B cell (primary cell): Measurements from ENCODE around the gene U2AF2.

Experiments
- CTCF ChIP-seq: fragments of 200-600 bp; IDR thresholded peaks from one replicate; pipeline ENCODE4 v1.8.0; 2022; ENCODE audit warnings: antibody characterized with exemption, mild to moderate bottlenecking
- EZH2 ChIP-seq: IDR thresholded peaks from 2 replicates; pipeline ENCODE4 v1.6.1; 2012; ENCODE audit warnings: borderline replicate concordance, low read depth, mild to moderate bottlenecking, moderate library complexity, low read length; ENCODE audit not compliant: insufficient read depth, poor library complexity, severe bottlenecking

DNA sequence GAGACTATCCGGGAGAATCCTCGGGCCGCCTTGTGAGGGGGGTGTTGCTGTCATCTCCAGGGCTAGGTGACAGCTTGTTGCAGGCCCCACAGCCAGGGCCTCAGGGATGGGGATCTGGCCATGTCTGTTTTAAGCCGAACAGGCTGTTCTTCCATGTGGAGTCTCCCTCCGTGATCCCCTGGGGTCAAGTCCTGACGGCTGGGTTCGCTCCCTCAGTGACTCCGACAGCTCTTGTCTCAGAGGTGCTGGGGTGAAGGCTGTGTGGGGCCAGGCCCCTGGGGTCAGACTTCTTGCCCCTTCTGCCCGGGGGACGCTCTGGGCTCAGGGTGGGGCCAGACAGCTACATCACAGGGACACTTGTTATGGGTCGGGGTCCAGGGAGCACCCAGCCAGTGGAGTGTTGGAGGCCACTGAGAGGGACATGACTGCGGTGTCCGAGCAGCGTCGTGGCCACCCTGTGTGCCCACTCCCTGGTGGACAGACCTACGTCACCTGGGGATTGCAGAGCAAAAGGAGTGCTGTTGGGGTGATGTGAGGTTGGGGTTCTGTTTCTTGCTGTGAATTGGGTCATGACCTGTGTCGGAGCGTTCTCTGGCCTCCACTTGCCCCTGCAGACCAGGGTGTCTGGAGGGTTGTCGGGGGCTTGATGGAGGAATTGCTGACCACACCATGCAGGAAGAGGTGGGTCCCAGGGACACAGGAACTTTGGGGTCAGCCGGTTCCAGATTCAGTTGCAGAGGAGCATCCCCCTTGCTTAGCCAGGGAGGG lies 41.6 kb downstream of the U2AF2 start:
- TF ChIP-seq EZH2 (no peak), CTCF (no peak)
